ENCODE results near the gene TMEM266. TPM values are rescaled to one million over a fixed set of nuclear protein-coding genes. Genes with fewer than 3 reads are reported as not detected.
A peak's percentile ranks its signal among the peaks of the same experiment; 100 is the strongest.

The TMEM266 gene
- total RNA-seq, 1 experiment from 2014 or later = 0.10 TPM

- peak in 1 of 2 experiments; percentile 13 for DNase-seq
These were observed 968 bp upstream of the TMEM266 start for GRCh38 chr15:76058714-76059319.

GRCh38 chr15:76060118-76060989 lies 569 bp downstream of the TMEM266 start:
- Histone ChIP-seq H3K27ac (no peak overlapping the region), H3K36me3 (no peaks in the 10 kb centered on the region), H3K9me3 (replicated peaks) (no peaks in the 10 kb centered on the region), H3K4me3 (peak overlapping the region; percentile 70), H3K4me1 (peaks cover 12% of the 10 kb centered on the region), H3K27me3 (peaks cover 12% of the 10 kb centered on the region)
- peak in 1 of 2 experiments; percentile 17 for DNase-seq

More at GRCh38 chr15:76058714-76059319, 968 bp upstream of the TMEM266 start:
- H3K27ac ChIP-seq = no peak overlapping the region
- peaks cover 12% of the 10 kb centered on the region for H3K27me3 ChIP-seq
- no peaks in the 10 kb centered on the region for H3K9me3 ChIP-seq (replicated peaks)
- no peaks in the 10 kb centered on the region; the same call in 1 of the 2 replicates for H3K4me1 ChIP-seq
- peak overlapping the region; percentile 70 for H3K4me3 ChIP-seq
- no peaks in the 10 kb centered on the region for H3K36me3 ChIP-seq

- Histone ChIP-seq H3K4me3 (no peak overlapping the region), H3K27me3 (peaks cover 12% of the 10 kb centered on the region), H3K4me1 (peaks cover 13% of the 10 kb centered on the region)
These were observed 1.9 kb downstream of the TMEM266 start for GRCh38 chr15:76061700-76062099.

GRCh38 chr15:76062286-76062685 lies 2.5 kb downstream of the TMEM266 start:
- no peaks in the 10 kb centered on the region for H3K36me3 ChIP-seq
- H3K4me3 ChIP-seq = no peak overlapping the region
- no peak overlapping the region for H3K27ac ChIP-seq
- peaks cover 12% of the 10 kb centered on the region for H3K27me3 ChIP-seq
- H3K4me1 ChIP-seq = peaks cover 13% of the 10 kb centered on the region
- DNase-seq = no peak
- H3K9me3 ChIP-seq (replicated peaks) = no peaks in the 10 kb centered on the region

More at GRCh38 chr15:76061700-76062099, 1.9 kb downstream of the TMEM266 start:
- Histone ChIP-seq H3K9me3 (replicated peaks) (no peaks in the 10 kb centered on the region), H3K36me3 (no peaks in the 10 kb centered on the region), H3K27ac (no peak overlapping the region)
- no peak for DNase-seq

GRCh38 chr15:76064375-76064774 lies 4.6 kb downstream of the TMEM266 start:
- peak in 1 of 2 experiments; percentile 41 for DNase-seq
- Histone ChIP-seq H3K4me3 (no peak overlapping the region), H3K27me3 (peaks cover 12% of the 10 kb centered on the region; the same call in 1 of the 2 replicates), H3K36me3 (no peaks in the 10 kb centered on the region), H3K27ac (no peak overlapping the region), H3K9me3 (replicated peaks) (no peaks in the 10 kb centered on the region), H3K4me1 (peaks cover 13% of the 10 kb centered on the region)

- DNase-seq = no peak
- no peak overlapping the region for H3K4me3 ChIP-seq
- H3K27me3 ChIP-seq = peaks cover 12% of the 10 kb centered on the region; the same call in 1 of the 2 replicates
- H3K9me3 ChIP-seq (replicated peaks) = no peaks in the 10 kb centered on the region
- no peaks in the 10 kb centered on the region for H3K36me3 ChIP-seq
- no peak overlapping the region for H3K27ac ChIP-seq
- H3K4me1 ChIP-seq = peaks cover 13% of the 10 kb centered on the region
These were observed 5.5 kb downstream of the TMEM266 start for GRCh38 chr15:76065245-76065644.

- no peaks in the 10 kb centered on the region for H3K36me3 ChIP-seq
- DNase-seq = no peak
- H3K4me3 ChIP-seq = no peak overlapping the region
- no peaks in the 10 kb centered on the region for H3K9me3 ChIP-seq (replicated peaks)
- no peak overlapping the region for H3K27ac ChIP-seq
- peaks cover 13% of the 10 kb centered on the region for H3K4me1 ChIP-seq
- H3K27me3 ChIP-seq = peaks cover 10% of the 10 kb centered on the region; the same call in 1 of the 2 replicates
These were observed 6.0 kb downstream of the TMEM266 start for GRCh38 chr15:76065793-76066192.

- no peaks in the 10 kb centered on the region for H3K36me3 ChIP-seq
- no peak for DNase-seq
- H3K4me1 ChIP-seq = peaks cover 2% of the 10 kb centered on the region
- no peak overlapping the region for H3K27ac ChIP-seq
- H3K9me3 ChIP-seq (replicated peaks) = no peaks in the 10 kb centered on the region
- no peak overlapping the region for H3K4me3 ChIP-seq
- H3K27me3 ChIP-seq = peaks cover 7% of the 10 kb centered on the region; the same call in 1 of the 2 replicates
These were observed 10.4 kb downstream of the TMEM266 start for GRCh38 chr15:76070192-76070591.

GRCh38 chr15:76070921-76071635 lies 11.3 kb downstream of the TMEM266 start:
- no peak overlapping the region for H3K4me3 ChIP-seq
- H3K4me1 ChIP-seq = no peaks in the 10 kb centered on the region
- no peak overlapping the region for H3K27ac ChIP-seq
- H3K9me3 ChIP-seq (replicated peaks) = no peaks in the 10 kb centered on the region
- 0 out of 2 replicates have a peak, but pooled peaks cover 7% of the 10 kb centered on the region for H3K27me3 ChIP-seq
- no peak for DNase-seq
- no peaks in the 10 kb centered on the region for H3K36me3 ChIP-seq

GRCh38 chr15:76071806-76072205 lies 12.0 kb downstream of the TMEM266 start:
- no peaks in the 10 kb centered on the region for H3K9me3 ChIP-seq (replicated peaks)
- H3K4me3 ChIP-seq = no peak overlapping the region
- H3K27me3 ChIP-seq = 0 out of 2 replicates have a peak, but pooled peaks cover 9% of the 10 kb centered on the region
- no peak for DNase-seq
- no peaks in the 10 kb centered on the region for H3K4me1 ChIP-seq
- H3K36me3 ChIP-seq = no peaks in the 10 kb centered on the region
- H3K27ac ChIP-seq = no peak overlapping the region

- 0 out of 2 replicates have a peak, but pooled peaks cover 9% of the 10 kb centered on the region for H3K27me3 ChIP-seq
- no peak overlapping the region for H3K27ac ChIP-seq
- H3K4me3 ChIP-seq = no peak overlapping the region
- no peaks in the 10 kb centered on the region for H3K36me3 ChIP-seq
- no peaks in the 10 kb centered on the region for H3K4me1 ChIP-seq
- H3K9me3 ChIP-seq (replicated peaks) = no peaks in the 10 kb centered on the region
- no peak for DNase-seq
These were observed 13.8 kb downstream of the TMEM266 start for GRCh38 chr15:76073554-76073953.

- H3K36me3 ChIP-seq = no peaks in the 10 kb centered on the region
- 0 out of 2 replicates have a peak, but pooled peaks cover 2% of the 10 kb centered on the region for H3K27me3 ChIP-seq
- no peaks in the 10 kb centered on the region for H3K4me1 ChIP-seq
- no peak for DNase-seq
- no peak overlapping the region for H3K27ac ChIP-seq
- H3K9me3 ChIP-seq (replicated peaks) = no peaks in the 10 kb centered on the region
- no peak overlapping the region for H3K4me3 ChIP-seq
These were observed 15.3 kb downstream of the TMEM266 start for GRCh38 chr15:76075046-76075445.

GRCh38 chr15:76078285-76078877 lies 18.6 kb downstream of the TMEM266 start:
- no peaks in the 10 kb centered on the region for H3K36me3 ChIP-seq
- H3K27me3 ChIP-seq = 0 out of 2 replicates have a peak, but pooled peaks cover 2% of the 10 kb centered on the region
- no peaks in the 10 kb centered on the region for H3K4me1 ChIP-seq
- no peak overlapping the region for H3K27ac ChIP-seq
- no peak for DNase-seq
- no peaks in the 10 kb centered on the region for H3K9me3 ChIP-seq (replicated peaks)
- no peak overlapping the region for H3K4me3 ChIP-seq

- DNase-seq = no peak
- H3K4me1 ChIP-seq = no peaks in the 10 kb centered on the region
- no peaks in the 10 kb centered on the region for H3K36me3 ChIP-seq
- no peaks in the 10 kb centered on the region for H3K9me3 ChIP-seq (replicated peaks)
- no peak overlapping the region for H3K27ac ChIP-seq
- H3K27me3 ChIP-seq = no peaks in the 10 kb centered on the region
- no peak overlapping the region for H3K4me3 ChIP-seq
These were observed 24.5 kb downstream of the TMEM266 start for GRCh38 chr15:76084256-76084655.
